ENCODE measurements around the gene FRS3. TPM values are rescaled to one million over a fixed set of nuclear protein-coding genes. Genes with fewer than 3 reads are reported as not detected.

The FRS3 gene
- total RNA-seq, 1 experiment from 2014 or later = 5.9 TPM

DNA sequence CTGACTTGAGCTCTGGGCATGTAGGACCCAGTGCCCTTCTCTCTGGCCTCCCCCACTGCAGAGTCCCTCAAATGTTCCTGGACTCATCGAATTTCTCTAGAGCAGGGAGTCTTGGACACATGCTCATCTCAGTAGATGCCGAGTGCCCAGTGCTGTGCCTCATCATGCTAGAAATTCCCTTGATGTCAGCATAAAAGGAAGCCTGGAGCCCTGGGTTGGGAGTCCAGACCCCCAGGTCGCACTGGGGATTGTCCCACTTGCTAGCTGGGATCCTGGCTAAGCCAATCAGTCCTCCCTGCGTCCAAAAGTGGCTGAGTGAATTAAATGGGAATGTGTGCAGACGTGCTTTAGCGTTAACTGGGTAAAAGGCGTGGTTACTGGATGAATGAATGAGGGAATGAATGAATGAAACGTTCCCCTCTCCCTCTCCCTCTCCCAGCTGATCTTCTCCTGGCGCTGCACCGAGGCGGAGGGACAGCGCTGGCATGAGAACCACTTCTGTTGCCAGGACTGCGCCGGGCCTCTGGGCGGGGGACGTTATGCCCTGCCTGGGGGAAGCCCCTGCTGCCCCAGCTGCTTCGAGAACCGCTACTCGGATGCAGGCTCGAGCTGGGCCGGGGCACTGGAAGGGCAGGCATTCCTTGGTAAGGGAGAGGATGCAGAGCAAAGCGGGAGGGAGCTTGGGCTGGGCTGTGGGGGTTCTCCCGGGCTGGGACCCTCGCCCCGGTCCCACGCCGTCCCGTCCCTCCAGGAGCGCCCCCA, 6.2 kb upstream of the FRS3 start:
- peak overlapping the region; percentile 67 to 98 for H3K4me3 ChIP-seq (replicated peaks in 1 of 2; ENCODE audit: low read depth in 1 of 2, low read length in 2 of 2)
- intact Hi-C loops (cut with micrococcal nuclease) = loop anchor here (5.0 to 10.0 kb wide), 3 partner anchors 151 to 429 kb away; partner anchors contain the start of gene MRPS10
- no peaks in the 10 kb centered on the region for H4K20me1 ChIP-seq (ENCODE audit: insufficient read depth)
- BruUV-seq (replicated peaks) = no TSS peak
- H3K36me3 ChIP-seq (ENCODE audit: control insufficient read depth in 1 of 2, insufficient read depth in 2 of 2, low read length in 2 of 2) = peaks cover 15 to 16% of the 10 kb centered on the region in 2 experiments
- H3K9me2 ChIP-seq (ENCODE audit: insufficient read depth) = no peaks in the 10 kb centered on the region
- TF ChIP-seq, protein P1, sequence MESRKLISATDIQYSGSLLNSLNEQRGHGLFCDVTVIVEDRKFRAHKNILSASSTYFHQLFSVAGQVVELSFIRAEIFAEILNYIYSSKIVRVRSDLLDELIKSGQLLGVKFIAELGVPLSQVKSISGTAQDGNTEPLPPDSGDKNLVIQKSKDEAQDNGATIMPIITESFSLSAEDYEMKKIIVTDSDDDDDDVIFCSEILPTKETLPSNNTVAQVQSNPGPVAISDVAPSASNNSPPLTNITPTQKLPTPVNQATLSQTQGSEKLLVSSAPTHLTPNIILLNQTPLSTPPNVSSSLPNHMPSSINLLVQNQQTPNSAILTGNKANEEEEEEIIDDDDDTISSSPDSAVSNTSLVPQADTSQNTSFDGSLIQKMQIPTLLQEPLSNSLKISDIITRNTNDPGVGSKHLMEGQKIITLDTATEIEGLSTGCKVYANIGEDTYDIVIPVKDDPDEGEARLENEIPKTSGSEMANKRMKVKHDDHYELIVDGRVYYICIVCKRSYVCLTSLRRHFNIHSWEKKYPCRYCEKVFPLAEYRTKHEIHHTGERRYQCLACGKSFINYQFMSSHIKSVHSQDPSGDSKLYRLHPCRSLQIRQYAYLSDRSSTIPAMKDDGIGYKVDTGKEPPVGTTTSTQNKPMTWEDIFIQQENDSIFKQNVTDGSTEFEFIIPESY (IDR thresholded peaks at IDR 0.05; ENCODE audit: extremely low read depth, insufficient replicate concordance, low read length) = no peak
- no peak for TF ChIP-seq EZH2 (IDR thresholded peaks at IDR 0.05)
- TF ChIP-seq FOSL1 (IDR thresholded peaks at IDR 0.05; ENCODE audit: low read depth) = no peak
- H3K79me2 ChIP-seq (ENCODE audit: insufficient read depth, low read length) = peaks cover 30% of the 10 kb centered on the region
- peak; percentile 12 for ATAC-seq
- H3K4me1 ChIP-seq (ENCODE audit: control insufficient read depth in 1 of 2, insufficient read depth in 2 of 2, low read length in 2 of 2) = peaks cover 15 to 26% of the 10 kb centered on the region in 2 experiments
- peak overlapping the region; percentile 98 for H3K9ac ChIP-seq (ENCODE audit: low read length)
- H2AFZ ChIP-seq (ENCODE audit: low read depth, low read length, poor library complexity, severe bottlenecking) = no peak overlapping the region
- CTCF ChIA-PET = interaction anchor here (0.6 to 3.3 kb wide), 13 partner anchors 8 to 440 kb away, joined by 3 to 31 read pairs (median 4); partner anchors contain the start of genes BYSL, CCND3, MED20 and TAF8
- H3K27ac ChIP-seq (ENCODE audit: low read depth, low read length) = peak overlapping the region; percentile 37; the same call in 1 of the 2 replicates
- POLR2A ChIA-PET = interaction anchor here (1.0 to 2.0 kb wide), 3 partner anchors 135 to 265 kb away, joined by 3 to 7 read pairs (median 5); partner anchors contain the start of genes BYSL, MED20 and TAF8
- H3K4me2 ChIP-seq (ENCODE audit: low read length) = peak overlapping the region; percentile 87
- H3K27me3 ChIP-seq (ENCODE audit: insufficient read depth, low read length) = no peaks in the 10 kb centered on the region
- no peaks in the 10 kb centered on the region for H3K9me3 ChIP-seq (ENCODE audit: control insufficient read depth in 1 of 2, insufficient read depth in 1 of 2, low read depth in 1 of 2, low read length in 2 of 2)
- RAD21 ChIA-PET (ENCODE audit: low non-redundant PET in 1 of 2, low total read pairs in 2 of 2, uncharacterized antibody in 2 of 2, unreplicated experiment in 2 of 2) = no interaction called here
- DNase-seq (ENCODE audit: low read depth, low spot score) = no peak

- peaks cover 8 to 12% of the 10 kb centered on the region in 2 experiments for H3K36me3 ChIP-seq (ENCODE audit: control insufficient read depth in 1 of 2, insufficient read depth in 2 of 2, low read length in 2 of 2)
- H3K27me3 ChIP-seq (ENCODE audit: insufficient read depth, low read length) = no peaks in the 10 kb centered on the region
- ATAC-seq (no peak), DNase-seq (ENCODE audit: low read depth, low spot score) (no peak)
- intact Hi-C loops (cut with micrococcal nuclease) = loop anchor here (5.0 to 10.0 kb wide), 3 partner anchors 152 to 430 kb away; partner anchors contain the start of gene MRPS10
- H4K20me1 ChIP-seq (ENCODE audit: insufficient read depth) = no peaks in the 10 kb centered on the region
- peaks cover 15 to 28% of the 10 kb centered on the region in 2 experiments for H3K4me1 ChIP-seq (ENCODE audit: control insufficient read depth in 1 of 2, insufficient read depth in 2 of 2, low read length in 2 of 2)
- TF ChIP-seq SP1 (IDR thresholded peaks at IDR 0.05; ENCODE audit: low read depth) (no peak), EZH2phosphoT487 (IDR thresholded peaks at IDR 0.05; ENCODE audit: borderline replicate concordance) (no peak), SRF (IDR thresholded peaks at IDR 0.05; ENCODE audit: low read depth) (no peak), YY1 (IDR thresholded peaks at IDR 0.05; ENCODE audit: extremely low read depth, insufficient replicate concordance, low read depth, low read length) (no peak)
- TF ChIP-seq, protein P2, sequence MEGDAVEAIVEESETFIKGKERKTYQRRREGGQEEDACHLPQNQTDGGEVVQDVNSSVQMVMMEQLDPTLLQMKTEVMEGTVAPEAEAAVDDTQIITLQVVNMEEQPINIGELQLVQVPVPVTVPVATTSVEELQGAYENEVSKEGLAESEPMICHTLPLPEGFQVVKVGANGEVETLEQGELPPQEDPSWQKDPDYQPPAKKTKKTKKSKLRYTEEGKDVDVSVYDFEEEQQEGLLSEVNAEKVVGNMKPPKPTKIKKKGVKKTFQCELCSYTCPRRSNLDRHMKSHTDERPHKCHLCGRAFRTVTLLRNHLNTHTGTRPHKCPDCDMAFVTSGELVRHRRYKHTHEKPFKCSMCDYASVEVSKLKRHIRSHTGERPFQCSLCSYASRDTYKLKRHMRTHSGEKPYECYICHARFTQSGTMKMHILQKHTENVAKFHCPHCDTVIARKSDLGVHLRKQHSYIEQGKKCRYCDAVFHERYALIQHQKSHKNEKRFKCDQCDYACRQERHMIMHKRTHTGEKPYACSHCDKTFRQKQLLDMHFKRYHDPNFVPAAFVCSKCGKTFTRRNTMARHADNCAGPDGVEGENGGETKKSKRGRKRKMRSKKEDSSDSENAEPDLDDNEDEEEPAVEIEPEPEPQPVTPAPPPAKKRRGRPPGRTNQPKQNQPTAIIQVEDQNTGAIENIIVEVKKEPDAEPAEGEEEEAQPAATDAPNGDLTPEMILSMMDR (IDR thresholded peaks at IDR 0.05 in 2 of 3, conservative IDR thresholded peaks at IDR 0.05 in 1 of 3; ENCODE audit: borderline replicate concordance in 1 of 3, insufficient read depth in 1 of 3, low read depth in 2 of 3, low read length in 2 of 3) = no peak
- ChIA-PET POLR2A (no interaction called here), RAD21 (ENCODE audit: low non-redundant PET in 1 of 2, low total read pairs in 2 of 2, uncharacterized antibody in 2 of 2, unreplicated experiment in 2 of 2) (no interaction called here), CTCF (interaction anchor here (0.7 to 3.3 kb wide), 5 partner anchors 136 to 264 kb away, joined by 3 to 31 read pairs (median 3); partner anchors contain the start of genes BYSL, MED20 and TAF8)
- H3K4me3 ChIP-seq (replicated peaks in 1 of 2; ENCODE audit: low read depth in 1 of 2, low read length in 2 of 2) = no peak overlapping the region
- H2AFZ ChIP-seq (ENCODE audit: low read depth, low read length, poor library complexity, severe bottlenecking) = no peak overlapping the region
- H3K4me2 ChIP-seq (ENCODE audit: low read length) = peak overlapping the region; percentile 87; the same call in 1 of the 2 replicates
- H3K9ac ChIP-seq (ENCODE audit: low read length) = no peak overlapping the region
- no peaks in the 10 kb centered on the region for H3K9me2 ChIP-seq (ENCODE audit: insufficient read depth)
- BruUV-seq (replicated peaks) = no TSS peak
- no peak overlapping the region for H3K27ac ChIP-seq (ENCODE audit: low read depth, low read length)
- no peaks in the 10 kb centered on the region for H3K9me3 ChIP-seq (ENCODE audit: control insufficient read depth in 1 of 2, insufficient read depth in 1 of 2, low read depth in 1 of 2, low read length in 2 of 2)
- H3K79me2 ChIP-seq (ENCODE audit: insufficient read depth, low read length) = peaks cover 25% of the 10 kb centered on the region
Measured at GRCh38 chr6:41785254-41785653, 5.6 kb upstream of the FRS3 start.
